Activated CD4-positive, alpha-beta T cell treated with anti-CD3 and anti-CD28 coated beads, Interleukin-2, Interleukin-4, amounts not matched to agents 100 ng/mL and 50 ng/mL, durations not matched to agents 16 hours and 8 hours (primary cell): ENCODE measurements around the gene MTA1.

Experiments used
- DNase-seq: peaks from one replicate; pipeline ENCODE4 v3.0.0-alpha.2; 2020; ENCODE audit warnings: low spot score

Gene MTA1

GRCh38 chr14:105424861-105425260, 5.2 kb downstream of the MTA1 start:
- no peak for DNase-seq

- no peak for DNase-seq
Observed at GRCh38 chr14:105425823-105426247, 6.2 kb downstream of the MTA1 start.

- no peak for DNase-seq
Observed at GRCh38 chr14:105426416-105427130, 6.9 kb downstream of the MTA1 start.

- no peak for DNase-seq
Observed at GRCh38 chr14:105427412-105427811, 7.8 kb downstream of the MTA1 start.

- DNase-seq, result no peak
Observed at GRCh38 chr14:105427936-105428485, 8.4 kb downstream of the MTA1 start.

- no peak for DNase-seq
Observed at GRCh38 chr14:105430042-105430441, 10.4 kb downstream of the MTA1 start.

GRCh38 chr14:105430565-105430964, 10.9 kb downstream of the MTA1 start:
- DNase-seq, result no peak

GRCh38 chr14:105431256-105431655, 11.6 kb downstream of the MTA1 start:
- no peak for DNase-seq

GRCh38 chr14:105432657-105433056, 13.0 kb downstream of the MTA1 start:
- no peak for DNase-seq

- no peak for DNase-seq
Observed at GRCh38 chr14:105433161-105433605, 13.6 kb downstream of the MTA1 start.

- DNase-seq, result no peak
Observed at GRCh38 chr14:105436402-105436801, 16.8 kb downstream of the MTA1 start.

GRCh38 chr14:105436891-105437722, 17.5 kb downstream of the MTA1 start:
- no peak for DNase-seq

- no peak for DNase-seq
Observed at GRCh38 chr14:105437723-105438500, 18.3 kb downstream of the MTA1 start.

- DNase-seq, result no peak
Observed at GRCh38 chr14:105439179-105439578, 19.6 kb downstream of the MTA1 start.

GRCh38 chr14:105439710-105440553, 20.3 kb downstream of the MTA1 start:
- no peak for DNase-seq

- no peak for DNase-seq
Observed at GRCh38 chr14:105440554-105440900, 20.9 kb downstream of the MTA1 start.

- DNase-seq, result no peak
Observed at GRCh38 chr14:105440992-105441391, 21.4 kb downstream of the MTA1 start.

- DNase-seq, result no peak
Observed at GRCh38 chr14:105442125-105442524, 22.5 kb downstream of the MTA1 start.

- no peak for DNase-seq
Observed at GRCh38 chr14:105442834-105443233, 23.2 kb downstream of the MTA1 start.

- DNase-seq, result no peak
Observed at GRCh38 chr14:105444859-105445258, 25.2 kb downstream of the MTA1 start.

- DNase-seq, result no peak
Observed at GRCh38 chr14:105445290-105445689, 25.7 kb downstream of the MTA1 start.
